HCT116 (cell line): ENCODE results near the gene TCP10L. TPM values are rescaled to one million over a fixed set of nuclear protein-coding genes. Genes with fewer than 3 reads are reported as not detected.

ENCODE experiments used
- ATAC-seq: fragments of 200-7000 bp; cut with Tn5 transposase; 2 replicates; pipeline ENCODE4 v1.9.1; 2020; ENCODE audit warnings: mild to moderate bottlenecking, moderate library complexity
- Bru-seq: library from RNA; stranded (reverse); fragments of 400-500 nt; gene quantifications from one replicate; lab custom pipeline; 2021; lab: Mats Ljungman, UMichigan
- BruChase-seq, 2 experiments: library from RNA; stranded (reverse); fragments of 400-500 nt; gene quantifications; one replicate each; lab custom pipeline; 2021; lab: Mats Ljungman, UMichigan
- BruUV-seq: library from RNA; stranded (reverse); fragments of 400-500 nt; replicated peaks from 2 replicates; lab custom pipeline; 2021; lab: Mats Ljungman, UMichigan
- CTCF ChIA-PET: fragments of 300-600 bp; sonication (Branson Sonifier 250); formaldehyde crosslinking; loops from one replicate; lab custom pipeline; 2021; ENCODE audit warnings: antibody characterized with exemption; lab: Charles Lee
- POLR2A ChIA-PET: fragments of 300-600, 350-600 bp; sonication (Branson Sonifier 250); formaldehyde crosslinking; loops from one replicate; lab custom pipeline; 2021; ENCODE audit warnings: antibody characterized with exemption; lab: Charles Lee
- RAD21 ChIA-PET, 2 experiments: fragments of 300-600 bp; sonication (Branson Sonifier 250); formaldehyde crosslinking; loops; one replicate each; lab custom pipeline; 2023; ENCODE audit warnings: low total read pairs in 2 of 2; ENCODE audit not compliant: uncharacterized antibody in 2 of 2, unreplicated experiment in 2 of 2, low non-redundant PET in 1 of 2; lab: Charles Lee
- DNase-seq: peaks from one replicate; pipeline ENCODE4 v3.0.0-alpha.2; 2010; ENCODE audit warnings: low read depth, low spot score
- H2AFZ ChIP-seq: fragments of 200-600 bp; shearing (Covaris generic), sonication (generic); 2 replicates; pipeline ENCODE4 v1.6.1; 2017; ENCODE audit warnings: low read depth, mixed run types, mixed read lengths, antibody characterized with exemption, low read length; ENCODE audit not compliant: poor library complexity, severe bottlenecking
- H3K27ac ChIP-seq: 2 replicates; pipeline ENCODE4 v1.5.1; 2012; ENCODE audit warnings: low read depth, low read length
- H3K27me3 ChIP-seq: fragments of 200-600 bp; sonication (generic); 2 replicates; pipeline ENCODE4 v1.6.1; 2016; ENCODE audit warnings: mixed run types, low read length, mixed read lengths; ENCODE audit not compliant: insufficient read depth
- H3K36me3 ChIP-seq, 2 experiments: fragments of 200-500 bp in 1 of 2; fragments of 200-600 bp in 1 of 2; sonication (Bioruptor generic) in 1 of 2; sonication (generic) in 1 of 2; 2 replicates each; pipeline versions ENCODE4 v1.5.1 to v1.6.1; 2014 to 2016; ENCODE audit warnings: low read length in 2 of 2, inconsistent platforms in 1 of 2, mixed read lengths in 1 of 2, mixed run types in 1 of 2; ENCODE audit not compliant: insufficient read depth in 2 of 2, control insufficient read depth in 1 of 2
- H3K4me1 ChIP-seq, 2 experiments: fragments of 200-600 bp in 1 of 2; sonication (generic) in 1 of 2; 2 replicates each; pipeline versions ENCODE4 v1.5.1 to v1.6.1; 2012 to 2017; ENCODE audit warnings: low read length in 2 of 2, inconsistent platforms in 1 of 2, mild to moderate bottlenecking in 1 of 2, mixed read lengths in 1 of 2, mixed run types in 1 of 2, moderate library complexity in 1 of 2; ENCODE audit not compliant: insufficient read depth in 2 of 2, control insufficient read depth in 1 of 2
- H3K4me2 ChIP-seq: fragments of 200-600 bp; sonication (generic); 2 replicates; pipeline ENCODE4 v1.6.1; 2017; ENCODE audit warnings: mixed run types, low read length, mixed read lengths
- H3K4me3 ChIP-seq, 2 experiments: fragments of 200-600 bp in 1 of 2; sonication (generic) in 1 of 2; replicated peaks in 1 of 2; 2 replicates each; pipeline ENCODE4 v1.5.1; 2011 to 2016; ENCODE audit warnings: low read length in 2 of 2, control low read depth in 1 of 2, low read depth in 1 of 2, mild to moderate bottlenecking in 1 of 2, mixed read lengths in 1 of 2, mixed run types in 1 of 2
- H3K79me2 ChIP-seq: fragments of 200-600 bp; sonication (generic); 2 replicates; pipeline ENCODE4 v1.6.1; 2017; ENCODE audit warnings: mild to moderate bottlenecking, mixed run types, low read length, moderate library complexity, mixed read lengths; ENCODE audit not compliant: insufficient read depth
- H3K9ac ChIP-seq: fragments of 200-600 bp; sonication (generic); 2 replicates; pipeline ENCODE4 v1.6.1; 2016; ENCODE audit warnings: low read length, mixed read lengths
- H3K9me2 ChIP-seq: fragments of 200-600 bp; sonication (generic), shearing (Covaris generic); 2 replicates; pipeline ENCODE4 v1.6.1; 2017; ENCODE audit warnings: mixed run types, mild to moderate bottlenecking, moderate library complexity; ENCODE audit not compliant: insufficient read depth
- H3K9me3 ChIP-seq, 2 experiments: fragments of 200-500 bp in 1 of 2; fragments of 200-600 bp in 1 of 2; sonication (Bioruptor generic) in 1 of 2; sonication (generic) in 1 of 2; 2 replicates each; pipeline ENCODE4 v1.6.1; 2014 to 2017; ENCODE audit warnings: low read length in 2 of 2, mixed read lengths in 2 of 2, inconsistent platforms in 1 of 2, low read depth in 1 of 2, mild to moderate bottlenecking in 1 of 2, mixed run types in 1 of 2, moderate library complexity in 1 of 2; ENCODE audit not compliant: control insufficient read depth in 1 of 2, insufficient read depth in 1 of 2
- H4K20me1 ChIP-seq: fragments of 200-600 bp; sonication (generic), shearing (Covaris generic); 2 replicates; pipeline ENCODE4 v1.6.1; 2017; ENCODE audit warnings: mixed run types, mild to moderate bottlenecking, moderate library complexity; ENCODE audit not compliant: insufficient read depth
- CBX3 ChIP-seq: IDR thresholded peaks from 2 replicates; pipeline ENCODE4 v1.6.1; 2012; ENCODE audit warnings: low read depth
- CTCF ChIP-seq, 3 experiments: fragments of 200-600 bp in 1 of 3; sonication (generic) in 1 of 3; IDR thresholded peaks in 2 of 3; conservative IDR thresholded peaks in 1 of 3; 2 replicates each; pipeline ENCODE4 v1.5.1; 2012 to 2017; ENCODE audit warnings: low read depth in 2 of 3, low read length in 2 of 3, antibody characterized with exemption in 1 of 3, borderline replicate concordance in 1 of 3, control low read depth in 1 of 3, mild to moderate bottlenecking in 1 of 3, mixed read lengths in 1 of 3, mixed run types in 1 of 3, moderate library complexity in 1 of 3; ENCODE audit not compliant: insufficient read depth in 1 of 3
- EGR1 ChIP-seq: IDR thresholded peaks from 2 replicates; pipeline ENCODE4 v1.6.1; 2012; ENCODE audit warnings: low read depth
- ELF1 ChIP-seq: IDR thresholded peaks from 2 replicates; pipeline ENCODE4 v1.6.1; 2012; ENCODE audit warnings: low read depth, borderline replicate concordance
- JUND ChIP-seq: IDR thresholded peaks from 2 replicates; pipeline ENCODE4 v1.6.1; 2012
- POLR2AphosphoS5 ChIP-seq: IDR thresholded peaks from 2 replicates; pipeline ENCODE4 v1.6.1; 2011; ENCODE audit warnings: mild to moderate bottlenecking, low read depth, low read length, moderate library complexity
- SRF ChIP-seq: IDR thresholded peaks from 2 replicates; pipeline ENCODE4 v1.6.1; 2012; ENCODE audit warnings: low read depth
- TCF7L2 ChIP-seq: IDR thresholded peaks from 2 replicates; pipeline ENCODE4 v1.7.0; 2011; ENCODE audit warnings: borderline replicate concordance, inconsistent platforms; ENCODE audit not compliant: insufficient read depth, insufficient read length; ENCODE audit errors: extremely low read depth
- YY1 ChIP-seq: IDR thresholded peaks from 2 replicates; pipeline ENCODE4 v1.6.1; 2011; ENCODE audit warnings: low read length, low read depth, moderate library complexity, mild to moderate bottlenecking; ENCODE audit not compliant: insufficient replicate concordance; ENCODE audit errors: extremely low read depth
- ZFX ChIP-seq: fragments of 450-650 bp; IDR thresholded peaks from 2 replicates; pipeline ENCODE4 v1.6.1; 2017
- intact Hi-C: fragments of 100-400 bp; cut with micrococcal nuclease; formaldehyde crosslinking; loops from 2 replicates; pipeline ENCODE4 v1.10.0; 2022
- long read RNA-seq: library from polyadenylated mRNA; unstranded; transcript quantifications from one replicate; pipeline ENCODE4 v2.0.0, GENCODE V29; 2021; ENCODE audit not compliant: unreplicated experiment
- polyA plus RNA-seq: library from polyadenylated mRNA; unstranded; fragments of >200 nt; gene quantifications from 2 replicates; pipeline ENCODE4 v1.2.1, GENCODE V29; 2012; ENCODE audit warnings: missing spikeins
- total RNA-seq: library from RNA; stranded (reverse); gene quantifications from one replicate; pipeline ENCODE4 v1.2.1, GENCODE V29; 2021; ENCODE audit not compliant: unreplicated experiment
- TF ChIP-seq, protein P1 (sequence below): IDR thresholded peaks from 2 replicates; pipeline ENCODE4 v1.6.1; 2012

Gene TCP10L
- total RNA-seq, result 0.07 TPM
- polyA plus RNA-seq, result 0.22 TPM in 1 of 2 replicates, not detected in the other
- percentile 20 among the genes with signal in this experiment for Bru-seq, nascent RNA
- BruChase-seq, experiment 1, labeled RNA remaining after a 6-hour chase, result percentile 52 among the genes with signal in this experiment
- percentile 38 among the genes with signal in this experiment for BruChase-seq, experiment 2, labeled RNA remaining after a 2-hour chase
- long read RNA-seq, result 0 reads

DNA sequence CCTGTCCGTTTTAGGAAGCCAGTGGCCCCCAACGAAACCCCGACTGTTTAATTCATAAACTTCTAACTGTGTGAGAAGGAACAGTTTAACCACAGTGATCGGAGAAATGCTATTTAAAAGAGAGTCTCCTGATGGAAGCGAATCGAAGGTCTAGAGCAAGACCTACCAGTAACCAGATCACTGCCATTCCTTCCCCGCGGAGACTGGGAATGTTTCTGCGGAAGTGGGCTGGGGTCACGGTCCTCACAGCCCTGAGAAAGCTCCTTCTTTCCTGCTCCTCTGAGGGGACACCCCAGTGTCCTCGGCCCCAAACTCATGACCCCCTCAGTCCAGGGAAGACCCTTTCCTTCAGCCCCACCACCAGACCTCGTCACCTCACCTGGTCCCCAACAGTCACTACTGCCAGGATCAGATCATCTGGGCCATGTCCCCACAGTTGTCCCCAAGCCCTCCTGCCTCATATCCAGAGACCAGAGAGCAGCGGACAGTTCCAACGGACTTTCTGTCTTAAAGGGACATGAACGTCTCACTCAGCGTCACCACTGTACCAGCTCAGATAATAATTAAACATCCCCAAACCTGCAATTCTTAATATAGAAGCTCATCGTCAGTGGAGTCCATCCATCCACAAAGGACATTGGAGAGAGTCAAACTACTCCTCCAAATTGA is at the start of gene TCP10L:
TSS of gene TCP10L (minus strand) at position 482 of the 669 bp plus-strand sequence. CDS start 1,219 bp downstream, outside the sequence.
- no peak within 1 kb of the TSS for H3K9ac ChIP-seq
- DNase-seq, result no peak
- no peak within 1 kb of the TSS for H3K4me3 ChIP-seq
- CTCF ChIA-PET, result no interaction called here
- H3K27me3 ChIP-seq, result no peaks in the 10 kb centered on the region
- ATAC-seq, result no peak
- no peaks in the 10 kb centered on the region for H3K4me1 ChIP-seq
- TF ChIP-seq SRF, result no peak
- no peak for TF ChIP-seq POLR2AphosphoS5
- no peak for TF ChIP-seq YY1
- no peaks in the 10 kb centered on the region for H3K9me2 ChIP-seq
- H3K27ac ChIP-seq, result no peak within 1 kb of the TSS
- no peak within 1 kb of the TSS for H2AFZ ChIP-seq
- POLR2A ChIA-PET, result no interaction called here
- no TSS peak for BruUV-seq
- intact Hi-C loops, result no loop called here
- no peaks in the 10 kb centered on the region for H3K9me3 ChIP-seq
- H3K36me3 ChIP-seq, result no peaks in the 10 kb centered on the region
- no peaks in the 10 kb centered on the region for H4K20me1 ChIP-seq
- no peaks in the 10 kb centered on the region for H3K79me2 ChIP-seq
- RAD21 ChIA-PET, result no interaction called here
- H3K4me2 ChIP-seq, result no peak within 1 kb of the TSS

DNA sequence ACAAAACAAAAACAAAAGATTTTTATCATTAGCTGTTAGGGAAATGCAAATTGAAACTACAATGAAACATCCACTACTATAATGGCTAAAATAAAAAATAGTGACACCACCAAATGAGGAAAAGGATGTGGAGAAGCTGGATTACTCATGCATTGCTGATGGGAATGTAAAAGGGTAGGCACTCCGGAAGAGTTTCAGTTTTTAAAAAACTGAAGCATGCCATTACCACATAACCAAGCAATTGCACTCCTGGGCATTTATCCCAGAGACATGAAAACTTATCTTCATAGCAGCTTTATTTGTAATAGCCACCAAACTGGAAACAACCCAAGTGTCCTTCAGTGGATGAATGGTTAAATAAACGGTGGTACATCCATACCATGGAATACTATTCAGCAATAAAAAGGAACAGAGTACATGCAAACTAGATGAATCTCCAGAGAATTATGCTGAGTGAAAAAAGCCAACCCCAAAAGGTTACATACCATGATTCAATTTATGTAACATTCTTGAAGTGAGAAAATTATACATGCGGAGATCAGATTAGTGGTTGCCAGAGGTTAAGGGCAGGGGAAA is 41.4 kb upstream of the TCP10L start:
- ATAC-seq (no peak), DNase-seq (no peak)
- Histone ChIP-seq H3K79me2 (no peaks in the 10 kb centered on the region), H3K4me1 (peaks cover 3 to 12% of the 10 kb centered on the region in 2 experiments; a peak in 3 of 4 replicates), H3K27ac (no peak overlapping the region), H3K9me3 (no peaks in the 10 kb centered on the region), H3K36me3 (no peaks in the 10 kb centered on the region), H2AFZ (no peak overlapping the region), H3K9ac (no peak overlapping the region), H3K4me2 (no peak overlapping the region), H3K27me3 (no peaks in the 10 kb centered on the region), H3K9me2 (no peaks in the 10 kb centered on the region), H3K4me3 (no peak overlapping the region), H4K20me1 (no peaks in the 10 kb centered on the region)
- TF ChIP-seq ELF1 (no peak), TCF7L2 (no peak), SRF (no peak), ZFX (no peak), JUND (no peak), EGR1 (no peak), CBX3 (no peak), CTCF (IDR thresholded peaks at IDR 0.05 in 2 of 3, conservative IDR thresholded peaks at IDR 0.05 in 1 of 3; ENCODE audit: borderline replicate concordance in 1 of 3, insufficient read depth in 1 of 3, low read depth in 2 of 3, low read length in 2 of 3) (no peak)
- TF ChIP-seq, protein P1, sequence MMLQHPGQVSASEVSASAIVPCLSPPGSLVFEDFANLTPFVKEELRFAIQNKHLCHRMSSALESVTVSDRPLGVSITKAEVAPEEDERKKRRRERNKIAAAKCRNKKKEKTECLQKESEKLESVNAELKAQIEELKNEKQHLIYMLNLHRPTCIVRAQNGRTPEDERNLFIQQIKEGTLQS, result no peak
- ChIA-PET POLR2A (no interaction called here), RAD21 (interaction anchor here in 1 of 2 experiments (0.6 kb wide), 1 partner anchor 25 kb away, joined by 4 read pairs; no protein-coding TSS in a partner anchor), CTCF (no interaction called here)
- intact Hi-C loops, result no loop called here
- BruUV-seq, result no TSS peak
